WTC11 (cell line): ENCODE results near the gene CAMSAP1. TPM values are rescaled to one million over a fixed set of nuclear protein-coding genes. Genes with fewer than 3 reads are reported as not detected.

Experiments used
- ATAC-seq: fragments of 200-7000 bp; cut with Tn5 transposase; 2 replicates; pipeline ENCODE4 v1.10.0; 2021; ENCODE audit warnings: mild to moderate bottlenecking, moderate library complexity
- CTCF ChIA-PET: fragments of 300-600 bp; sonication (Branson Sonifier 250); formaldehyde crosslinking; loops from one replicate; lab custom pipeline; 2021; ENCODE audit warnings: antibody characterized with exemption; lab: Charles Lee
- POLR2A ChIA-PET: fragments of 350-600 bp; sonication (Branson Sonifier 250); formaldehyde crosslinking; loops from one replicate; lab custom pipeline; 2021; ENCODE audit warnings: antibody characterized with exemption; lab: Charles Lee
- DNase-seq: peaks from one replicate; pipeline ENCODE4 v3.0.0; 2021; ENCODE audit warnings: low spot score
- H3K27ac Mint-ChIP-seq: 2 replicates; pipeline ENCODE4 v1.8.0; 2021; ENCODE audit warnings: mixed read lengths
- H3K27me3 Mint-ChIP-seq: 2 replicates; pipeline ENCODE4 v1.8.0; 2021; ENCODE audit warnings: low read depth, mild to moderate bottlenecking, moderate library complexity, mixed read lengths
- H3K36me3 Mint-ChIP-seq: 2 replicates; pipeline ENCODE4 v1.8.0; 2021; ENCODE audit warnings: mixed read lengths
- H3K4me1 Mint-ChIP-seq: 2 replicates; pipeline ENCODE4 v1.8.0; 2022; ENCODE audit warnings: mixed read lengths
- H3K4me3 Mint-ChIP-seq: 2 replicates; pipeline ENCODE4 v1.8.0; 2021; ENCODE audit warnings: mild to moderate bottlenecking, moderate library complexity, mixed read lengths
- H3K9me3 Mint-ChIP-seq: 2 replicates; pipeline ENCODE4 v1.8.0; 2021; ENCODE audit warnings: mixed read lengths
- AFF4 ChIP-seq: sonication (generic); formaldehyde crosslinking; IDR thresholded peaks from 2 replicates; pipeline ENCODE4 v1.8.1; 2023; ENCODE audit warnings: mild to moderate bottlenecking, missing genetic modification reagents, borderline replicate concordance
- E2F5 ChIP-seq: sonication (generic); formaldehyde crosslinking; IDR thresholded peaks from 2 replicates; pipeline ENCODE4 v1.8.1; 2022; ENCODE audit warnings: mild to moderate bottlenecking, moderate library complexity, missing genetic modification reagents
- EMX1 ChIP-seq: fragments of 250-450 bp; sonication (Bioruptor Pico); IDR thresholded peaks from 2 replicates; pipeline ENCODE4 v1.8.0; 2021; ENCODE audit warnings: mild to moderate bottlenecking
- ESRRA ChIP-seq: sonication (generic); formaldehyde crosslinking; IDR thresholded peaks from 2 replicates; pipeline ENCODE4 v1.8.1; 2022; ENCODE audit warnings: mild to moderate bottlenecking, missing genetic modification reagents, borderline replicate concordance
- MLX ChIP-seq: sonication (generic); formaldehyde crosslinking; IDR thresholded peaks from 2 replicates; pipeline ENCODE4 v1.8.1; 2023; ENCODE audit warnings: mild to moderate bottlenecking, missing genetic modification reagents, moderate library complexity
- MXD4 ChIP-seq: fragments of 250-450 bp; sonication (Bioruptor Pico); IDR thresholded peaks from 2 replicates; pipeline ENCODE4 v1.8.0; 2021; ENCODE audit warnings: mild to moderate bottlenecking, moderate library complexity, borderline replicate concordance
- NR1H2 ChIP-seq: sonication (generic); formaldehyde crosslinking; IDR thresholded peaks from 2 replicates; pipeline ENCODE4 v1.9.0; 2021; ENCODE audit warnings: mild to moderate bottlenecking, moderate library complexity, missing genetic modification reagents
- OVOL2 ChIP-seq: fragments of 250-450 bp; sonication (Bioruptor Pico); IDR thresholded peaks from 2 replicates; pipeline ENCODE4 v1.9.0; 2021; ENCODE audit warnings: mild to moderate bottlenecking, borderline replicate concordance
- SMAD4 ChIP-seq: sonication (generic); formaldehyde crosslinking; IDR thresholded peaks from 2 replicates; pipeline ENCODE4 v1.8.0; 2022; ENCODE audit warnings: mild to moderate bottlenecking, missing genetic modification reagents
- ZBTB43 ChIP-seq: sonication (generic); formaldehyde crosslinking; IDR thresholded peaks from 2 replicates; pipeline ENCODE4 v1.8.1; 2023; ENCODE audit warnings: mild to moderate bottlenecking, missing genetic modification reagents
- ZNF281 ChIP-seq: sonication (generic); formaldehyde crosslinking; IDR thresholded peaks from 2 replicates; pipeline ENCODE4 v1.8.0; 2023; ENCODE audit warnings: mild to moderate bottlenecking, missing genetic modification reagents
- ZNF317 ChIP-seq: sonication (generic); formaldehyde crosslinking; IDR thresholded peaks from 2 replicates; pipeline ENCODE4 v1.8.1; 2023; ENCODE audit warnings: low read depth, mild to moderate bottlenecking, moderate library complexity, missing genetic modification reagents, borderline replicate concordance
- ZNF416 ChIP-seq: fragments of 250-450 bp; sonication (Bioruptor Pico); IDR thresholded peaks from 2 replicates; pipeline ENCODE4 v1.9.0; 2021; ENCODE audit warnings: mild to moderate bottlenecking, inconsistent platforms
- ZNF512 ChIP-seq: sonication (generic); formaldehyde crosslinking; IDR thresholded peaks from 2 replicates; pipeline ENCODE4 v1.8.1; 2022; ENCODE audit warnings: missing genetic modification reagents, borderline replicate concordance
- total RNA-seq: library from RNA; stranded (reverse); gene quantifications from 3 replicates; pipeline ENCODE4 v1.2.3, GENCODE V29; 2021

The CAMSAP1 gene
- total RNA-seq, 1 experiment from 2014 or later: 40.5 TPM

- no peak for TF ChIP-seq AFF4 (CRISPR knock-in tag)
- no peak for TF ChIP-seq OVOL2 (CRISPR knock-in tag)
- TF ChIP-seq EMX1 (CRISPR knock-in tag): no peak
- TF ChIP-seq SMAD4 (CRISPR knock-in tag): no peak
- no peak for TF ChIP-seq ZNF416 (CRISPR knock-in tag)
- no peak for TF ChIP-seq NR1H2 (CRISPR knock-in tag)
- TF ChIP-seq E2F5: no peak
- TF ChIP-seq ZNF512: no peak
Observed at GRCh38 chr9:135930446-135931345, 23.4 kb upstream of the CAMSAP1 start (continued).

GRCh38 chr9:135929656-135930445 is 22.5 kb upstream of the CAMSAP1 start:
- no peak for DNase-seq
- TF ChIP-seq MXD4 (CRISPR knock-in tag) (no peak), ZNF281 (CRISPR knock-in tag) (no peak), MLX (CRISPR knock-in tag) (no peak), ZNF317 (CRISPR knock-in tag) (no peak), ESRRA (no peak), ZBTB43 (CRISPR knock-in tag) (no peak)
- TF ChIP-seq, all 79 proteins: peak for 0
- Mint-ChIP-seq H3K27ac (no peak overlapping the region), H3K36me3 (peaks cover 34% of the 10 kb centered on the region), H3K4me1 (no peaks in the 10 kb centered on the region; the same call in 1 of the 2 replicates), H3K9me3 (no peaks in the 10 kb centered on the region), H3K4me3 (no peak overlapping the region), H3K27me3 (no peaks in the 10 kb centered on the region)
- ATAC-seq: no peak
- CTCF ChIA-PET: interaction anchor here (0.7 to 1.0 kb wide), 2 partner anchors 93 to 346 kb away, joined by 3 read pairs; no protein-coding TSS in a partner anchor
- POLR2A ChIA-PET: no interaction called here
